ENCODE measurements around the gene MRPL55. TPM values are rescaled to one million over a fixed set of nuclear protein-coding genes. Genes with fewer than 3 reads are reported as not detected.

MRPL55 gene
- total and polyA plus RNA-seq, 2 of the 13 experiments (the other 11 are each of a cell fraction or from before 2014, with no cell fraction given), result 58.6 to 92.9 TPM

- TF ChIP-seq ZNF513 (CRISPR knock-in tag; conservative IDR thresholded peaks at IDR 0.05) (no peak), IKZF1 (IDR thresholded peaks at IDR 0.05) (no peak), JUN (CRISPR knock-in tag; IDR thresholded peaks at IDR 0.05) (no peak), CSRNP2 (CRISPR knock-in tag; conservative IDR thresholded peaks at IDR 0.05; ENCODE audit: low read depth) (no peak), GPN1 (CRISPR knock-in tag; IDR thresholded peaks at IDR 0.05; ENCODE audit: borderline replicate concordance) (no peak), GRHL1 (CRISPR knock-in tag; conservative IDR thresholded peaks at IDR 0.05) (no peak), ZNF737 (CRISPR knock-in tag; IDR thresholded peaks at IDR 0.05; ENCODE audit: borderline replicate concordance) (no peak), HNF1B (CRISPR knock-in tag; IDR thresholded peaks at IDR 0.05) (no peak), RBAK (CRISPR knock-in tag; IDR thresholded peaks at IDR 0.05) (no peak), U2AF1 (optimal IDR thresholded peaks at IDR 0.05; ENCODE audit: low read depth, low read length) (no peak), SP1 (IDR thresholded peaks at IDR 0.05) (no peak), SP1 (CRISPR knock-in tag; IDR thresholded peaks at IDR 0.05) (no peak), NCOA1 (CRISPR knock-in tag; IDR thresholded peaks at IDR 0.05) (no peak), ESRRA (CRISPR knock-in tag; IDR thresholded peaks at IDR 0.05; ENCODE audit: low read depth) (no peak), TP53 (CRISPR knock-in tag; conservative IDR thresholded peaks at IDR 0.05) (no peak), SKI (IDR thresholded peaks at IDR 0.05; ENCODE audit: partially characterized antibody) (no peak), KLF9 (CRISPR knock-in tag; IDR thresholded peaks at IDR 0.05; ENCODE audit: low read depth) (no peak), SP5 (CRISPR knock-in tag; IDR thresholded peaks at IDR 0.05; ENCODE audit: borderline replicate concordance, low read depth) (peak; percentile 72), ZNF775 (CRISPR knock-in tag; IDR thresholded peaks at IDR 0.05; ENCODE audit: borderline replicate concordance) (no peak), AFF4 (CRISPR knock-in tag; IDR thresholded peaks at IDR 0.05) (no peak), HES4 (CRISPR knock-in tag; IDR thresholded peaks at IDR 0.05; ENCODE audit: borderline replicate concordance) (no peak)
Observed at GRCh38 chr1:228149406-228150119, 40.5 kb upstream of the MRPL55 start, which contains the start of gene GJC2 (continued).

Measured in HepG2 (cell line).